ENCODE measurements around the gene LHFPL3.

GRCh38 chr7:104450861-104451260 lies 122.5 kb downstream of the LHFPL3 start:
- TF ChIP-seq CTCF (IDR thresholded peaks at IDR 0.05) (no peak), POLR2A (IDR thresholded peaks at IDR 0.05) (no peak)
